ENCODE data around the gene GNAO1.

DNA sequence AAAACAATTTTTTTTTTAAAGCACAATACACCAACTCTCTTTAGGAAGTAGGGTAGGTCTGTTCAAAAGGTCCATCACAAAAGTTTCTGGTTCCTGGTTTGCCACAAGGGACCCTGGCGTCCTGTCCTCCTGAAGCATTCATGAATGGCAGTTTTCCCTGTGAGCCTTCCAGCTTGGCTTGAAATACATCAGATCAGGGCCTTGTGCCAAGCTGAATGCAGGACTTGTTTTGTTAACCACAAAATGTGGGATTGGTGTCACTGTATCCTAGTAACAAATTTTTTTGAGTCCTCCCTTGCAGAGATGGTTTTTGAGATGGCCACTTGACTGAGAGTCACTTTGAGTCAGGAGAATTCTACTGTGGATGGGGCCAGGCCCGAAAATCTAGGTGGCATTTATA, 3.9 kb downstream of the GNAO1 start:
- TF ChIP-seq, protein P1, sequence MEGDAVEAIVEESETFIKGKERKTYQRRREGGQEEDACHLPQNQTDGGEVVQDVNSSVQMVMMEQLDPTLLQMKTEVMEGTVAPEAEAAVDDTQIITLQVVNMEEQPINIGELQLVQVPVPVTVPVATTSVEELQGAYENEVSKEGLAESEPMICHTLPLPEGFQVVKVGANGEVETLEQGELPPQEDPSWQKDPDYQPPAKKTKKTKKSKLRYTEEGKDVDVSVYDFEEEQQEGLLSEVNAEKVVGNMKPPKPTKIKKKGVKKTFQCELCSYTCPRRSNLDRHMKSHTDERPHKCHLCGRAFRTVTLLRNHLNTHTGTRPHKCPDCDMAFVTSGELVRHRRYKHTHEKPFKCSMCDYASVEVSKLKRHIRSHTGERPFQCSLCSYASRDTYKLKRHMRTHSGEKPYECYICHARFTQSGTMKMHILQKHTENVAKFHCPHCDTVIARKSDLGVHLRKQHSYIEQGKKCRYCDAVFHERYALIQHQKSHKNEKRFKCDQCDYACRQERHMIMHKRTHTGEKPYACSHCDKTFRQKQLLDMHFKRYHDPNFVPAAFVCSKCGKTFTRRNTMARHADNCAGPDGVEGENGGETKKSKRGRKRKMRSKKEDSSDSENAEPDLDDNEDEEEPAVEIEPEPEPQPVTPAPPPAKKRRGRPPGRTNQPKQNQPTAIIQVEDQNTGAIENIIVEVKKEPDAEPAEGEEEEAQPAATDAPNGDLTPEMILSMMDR (IDR thresholded peaks at IDR 0.05), result no peak
- TF ChIP-seq ZFX (IDR thresholded peaks at IDR 0.05; ENCODE audit: borderline replicate concordance), result no peak
